ENCODE results near the gene PRPF6. TPM values are rescaled to one million over a fixed set of nuclear protein-coding genes. Genes with fewer than 3 reads are reported as not detected.

PRPF6 gene
- total and polyA plus RNA-seq, 2 of the 13 experiments (the other 11 are each of a cell fraction or from before 2014, with no cell fraction given): 63.7 to 101 TPM

DNA sequence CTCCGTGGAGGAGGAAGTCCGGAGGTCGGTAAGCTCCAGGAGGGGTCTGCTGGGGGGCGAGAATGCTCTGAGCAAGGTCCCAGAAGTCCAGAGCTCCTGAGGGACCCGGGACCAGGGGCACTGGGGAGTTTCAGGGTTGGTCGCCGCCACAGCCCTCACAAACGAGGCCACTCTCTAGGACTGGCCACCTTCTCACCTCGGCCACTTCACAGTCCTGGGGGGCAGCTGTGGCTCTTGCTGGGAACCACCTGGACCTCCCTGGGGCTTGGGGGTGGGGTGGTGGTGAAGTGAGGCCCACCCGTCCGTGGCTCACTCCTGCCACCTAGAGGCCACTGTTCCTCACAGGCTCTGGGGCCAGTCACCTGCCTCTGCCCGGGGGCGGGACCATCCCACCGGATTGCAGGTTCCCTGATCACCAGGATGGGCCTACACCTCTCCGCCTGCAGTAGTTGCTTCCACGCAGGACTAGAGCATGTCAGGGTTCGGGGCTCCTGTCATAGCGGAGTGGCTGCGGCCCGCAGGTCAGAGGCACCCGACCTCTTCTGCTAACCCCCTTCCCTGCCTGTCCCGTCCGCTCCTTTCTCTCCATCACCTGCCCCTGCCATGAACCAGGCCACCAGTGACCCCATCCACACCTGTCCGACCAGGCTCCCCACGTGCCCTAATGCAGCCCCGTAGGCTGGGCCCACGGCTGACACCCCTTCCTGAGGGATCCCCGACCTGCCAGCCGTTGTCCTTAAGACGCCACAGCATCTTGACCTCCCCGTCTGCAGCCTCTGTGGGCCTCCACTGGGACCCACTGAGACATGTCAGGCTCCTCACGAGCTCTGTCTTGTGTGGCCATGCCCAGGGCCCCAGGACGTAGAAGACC, 76.9 kb downstream of the PRPF6 start (continued):
- TF ChIP-seq ZNF644 (CRISPR knock-in tag; IDR thresholded peaks at IDR 0.05; ENCODE audit: low read depth) (no peak), RXRB (CRISPR knock-in tag; IDR thresholded peaks at IDR 0.05; ENCODE audit: borderline replicate concordance) (peak; percentile 63; the same call in 1 of the 2 replicates), RARA (CRISPR knock-in tag; IDR thresholded peaks at IDR 0.05) (no peak; the same call in 1 of the 2 replicates), RFX5 (IDR thresholded peaks at IDR 0.05; ENCODE audit: low read depth, low read length) (0 out of 2 replicates have a peak, but pooled peaks have one; percentile 9), ZNF607 (CRISPR knock-in tag; IDR thresholded peaks at IDR 0.05; ENCODE audit: borderline replicate concordance) (no peak; the same call in 1 of the 2 replicates), SOX5 (CRISPR knock-in tag; IDR thresholded peaks at IDR 0.05; ENCODE audit: borderline replicate concordance) (no peak), SMAD9 (CRISPR knock-in tag; IDR thresholded peaks at IDR 0.05) (0 out of 2 replicates have a peak, but pooled peaks have one; percentile 21), TCF7L2 (IDR thresholded peaks at IDR 0.05; ENCODE audit: low read depth, low read length) (no peak)
- TF ChIP-seq, protein P1, sequence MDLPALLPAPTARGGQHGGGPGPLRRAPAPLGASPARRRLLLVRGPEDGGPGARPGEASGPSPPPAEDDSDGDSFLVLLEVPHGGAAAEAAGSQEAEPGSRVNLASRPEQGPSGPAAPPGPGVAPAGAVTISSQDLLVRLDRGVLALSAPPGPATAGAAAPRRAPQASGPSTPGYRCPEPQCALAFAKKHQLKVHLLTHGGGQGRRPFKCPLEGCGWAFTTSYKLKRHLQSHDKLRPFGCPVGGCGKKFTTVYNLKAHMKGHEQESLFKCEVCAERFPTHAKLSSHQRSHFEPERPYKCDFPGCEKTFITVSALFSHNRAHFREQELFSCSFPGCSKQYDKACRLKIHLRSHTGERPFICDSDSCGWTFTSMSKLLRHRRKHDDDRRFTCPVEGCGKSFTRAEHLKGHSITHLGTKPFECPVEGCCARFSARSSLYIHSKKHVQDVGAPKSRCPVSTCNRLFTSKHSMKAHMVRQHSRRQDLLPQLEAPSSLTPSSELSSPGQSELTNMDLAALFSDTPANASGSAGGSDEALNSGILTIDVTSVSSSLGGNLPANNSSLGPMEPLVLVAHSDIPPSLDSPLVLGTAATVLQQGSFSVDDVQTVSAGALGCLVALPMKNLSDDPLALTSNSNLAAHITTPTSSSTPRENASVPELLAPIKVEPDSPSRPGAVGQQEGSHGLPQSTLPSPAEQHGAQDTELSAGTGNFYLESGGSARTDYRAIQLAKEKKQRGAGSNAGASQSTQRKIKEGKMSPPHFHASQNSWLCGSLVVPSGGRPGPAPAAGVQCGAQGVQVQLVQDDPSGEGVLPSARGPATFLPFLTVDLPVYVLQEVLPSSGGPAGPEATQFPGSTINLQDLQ (CRISPR knock-in tag; IDR thresholded peaks at IDR 0.05): 0 out of 2 replicates have a peak, but pooled peaks have one; percentile 77
- TF ChIP-seq, protein P2, sequence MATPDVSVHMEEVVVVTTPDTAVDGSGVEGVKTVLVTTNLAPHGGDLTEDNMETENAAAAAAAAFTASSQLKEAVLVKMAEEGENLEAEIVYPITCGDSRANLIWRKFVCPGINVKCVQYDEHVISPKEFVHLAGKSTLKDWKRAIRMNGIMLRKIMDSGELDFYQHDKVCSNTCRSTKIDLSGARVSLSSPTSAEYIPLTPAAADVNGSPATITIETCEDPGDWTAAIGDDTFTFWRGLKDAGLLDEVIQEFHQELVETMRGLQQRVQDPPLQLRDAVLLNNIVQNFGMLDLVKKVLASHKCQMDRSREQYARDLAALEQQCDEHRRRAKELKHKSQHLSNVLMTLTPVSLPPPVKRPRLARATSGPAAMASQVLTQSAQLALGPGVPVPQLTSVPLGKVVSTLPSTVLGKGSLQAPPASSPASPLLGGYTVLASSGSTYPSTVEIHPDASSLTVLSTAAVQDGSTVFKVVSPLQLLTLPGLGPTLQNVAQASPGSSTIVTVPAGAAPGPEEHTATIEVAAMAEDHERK (CRISPR knock-in tag; IDR thresholded peaks at IDR 0.05; ENCODE audit: low read depth): no peak
- TF ChIP-seq, protein P3, sequence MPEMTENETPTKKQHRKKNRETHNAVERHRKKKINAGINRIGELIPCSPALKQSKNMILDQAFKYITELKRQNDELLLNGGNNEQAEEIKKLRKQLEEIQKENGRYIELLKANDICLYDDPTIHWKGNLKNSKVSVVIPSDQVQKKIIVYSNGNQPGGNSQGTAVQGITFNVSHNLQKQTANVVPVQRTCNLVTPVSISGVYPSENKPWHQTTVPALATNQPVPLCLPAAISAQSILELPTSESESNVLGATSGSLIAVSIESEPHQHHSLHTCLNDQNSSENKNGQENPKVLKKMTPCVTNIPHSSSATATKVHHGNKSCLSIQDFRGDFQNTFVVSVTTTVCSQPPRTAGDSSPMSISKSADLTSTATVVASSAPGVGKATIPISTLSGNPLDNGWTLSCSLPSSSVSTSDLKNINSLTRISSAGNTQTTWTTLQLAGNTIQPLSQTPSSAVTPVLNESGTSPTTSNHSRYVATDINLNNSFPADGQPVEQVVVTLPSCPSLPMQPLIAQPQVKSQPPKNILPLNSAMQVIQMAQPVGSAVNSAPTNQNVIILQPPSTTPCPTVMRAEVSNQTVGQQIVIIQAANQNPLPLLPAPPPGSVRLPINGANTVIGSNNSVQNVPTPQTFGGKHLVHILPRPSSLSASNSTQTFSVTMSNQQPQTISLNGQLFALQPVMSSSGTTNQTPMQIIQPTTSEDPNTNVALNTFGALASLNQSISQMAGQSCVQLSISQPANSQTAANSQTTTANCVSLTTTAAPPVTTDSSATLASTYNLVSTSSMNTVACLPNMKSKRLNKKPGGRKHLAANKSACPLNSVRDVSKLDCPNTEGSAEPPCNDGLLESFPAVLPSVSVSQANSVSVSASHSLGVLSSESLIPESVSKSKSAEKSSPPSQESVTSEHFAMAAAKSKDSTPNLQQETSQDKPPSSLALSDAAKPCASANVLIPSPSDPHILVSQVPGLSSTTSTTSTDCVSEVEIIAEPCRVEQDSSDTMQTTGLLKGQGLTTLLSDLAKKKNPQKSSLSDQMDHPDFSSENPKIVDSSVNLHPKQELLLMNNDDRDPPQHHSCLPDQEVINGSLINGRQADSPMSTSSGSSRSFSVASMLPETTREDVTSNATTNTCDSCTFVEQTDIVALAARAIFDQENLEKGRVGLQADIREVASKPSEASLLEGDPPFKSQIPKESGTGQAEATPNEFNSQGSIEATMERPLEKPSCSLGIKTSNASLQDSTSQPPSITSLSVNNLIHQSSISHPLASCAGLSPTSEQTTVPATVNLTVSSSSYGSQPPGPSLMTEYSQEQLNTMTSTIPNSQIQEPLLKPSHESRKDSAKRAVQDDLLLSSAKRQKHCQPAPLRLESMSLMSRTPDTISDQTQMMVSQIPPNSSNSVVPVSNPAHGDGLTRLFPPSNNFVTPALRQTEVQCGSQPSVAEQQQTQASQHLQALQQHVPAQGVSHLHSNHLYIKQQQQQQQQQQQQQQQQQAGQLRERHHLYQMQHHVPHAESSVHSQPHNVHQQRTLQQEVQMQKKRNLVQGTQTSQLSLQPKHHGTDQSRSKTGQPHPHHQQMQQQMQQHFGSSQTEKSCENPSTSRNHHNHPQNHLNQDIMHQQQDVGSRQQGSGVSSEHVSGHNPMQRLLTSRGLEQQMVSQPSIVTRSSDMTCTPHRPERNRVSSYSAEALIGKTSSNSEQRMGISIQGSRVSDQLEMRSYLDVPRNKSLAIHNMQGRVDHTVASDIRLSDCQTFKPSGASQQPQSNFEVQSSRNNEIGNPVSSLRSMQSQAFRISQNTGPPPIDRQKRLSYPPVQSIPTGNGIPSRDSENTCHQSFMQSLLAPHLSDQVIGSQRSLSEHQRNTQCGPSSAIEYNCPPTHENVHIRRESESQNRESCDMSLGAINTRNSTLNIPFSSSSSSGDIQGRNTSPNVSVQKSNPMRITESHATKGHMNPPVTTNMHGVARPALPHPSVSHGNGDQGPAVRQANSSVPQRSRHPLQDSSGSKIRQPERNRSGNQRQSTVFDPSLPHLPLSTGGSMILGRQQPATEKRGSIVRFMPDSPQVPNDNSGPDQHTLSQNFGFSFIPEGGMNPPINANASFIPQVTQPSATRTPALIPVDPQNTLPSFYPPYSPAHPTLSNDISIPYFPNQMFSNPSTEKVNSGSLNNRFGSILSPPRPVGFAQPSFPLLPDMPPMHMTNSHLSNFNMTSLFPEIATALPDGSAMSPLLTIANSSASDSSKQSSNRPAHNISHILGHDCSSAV (CRISPR knock-in tag; IDR thresholded peaks at IDR 0.05; ENCODE audit: borderline replicate concordance): peak; percentile 2; the same call in 1 of the 2 replicates
- TF ChIP-seq, protein P4, sequence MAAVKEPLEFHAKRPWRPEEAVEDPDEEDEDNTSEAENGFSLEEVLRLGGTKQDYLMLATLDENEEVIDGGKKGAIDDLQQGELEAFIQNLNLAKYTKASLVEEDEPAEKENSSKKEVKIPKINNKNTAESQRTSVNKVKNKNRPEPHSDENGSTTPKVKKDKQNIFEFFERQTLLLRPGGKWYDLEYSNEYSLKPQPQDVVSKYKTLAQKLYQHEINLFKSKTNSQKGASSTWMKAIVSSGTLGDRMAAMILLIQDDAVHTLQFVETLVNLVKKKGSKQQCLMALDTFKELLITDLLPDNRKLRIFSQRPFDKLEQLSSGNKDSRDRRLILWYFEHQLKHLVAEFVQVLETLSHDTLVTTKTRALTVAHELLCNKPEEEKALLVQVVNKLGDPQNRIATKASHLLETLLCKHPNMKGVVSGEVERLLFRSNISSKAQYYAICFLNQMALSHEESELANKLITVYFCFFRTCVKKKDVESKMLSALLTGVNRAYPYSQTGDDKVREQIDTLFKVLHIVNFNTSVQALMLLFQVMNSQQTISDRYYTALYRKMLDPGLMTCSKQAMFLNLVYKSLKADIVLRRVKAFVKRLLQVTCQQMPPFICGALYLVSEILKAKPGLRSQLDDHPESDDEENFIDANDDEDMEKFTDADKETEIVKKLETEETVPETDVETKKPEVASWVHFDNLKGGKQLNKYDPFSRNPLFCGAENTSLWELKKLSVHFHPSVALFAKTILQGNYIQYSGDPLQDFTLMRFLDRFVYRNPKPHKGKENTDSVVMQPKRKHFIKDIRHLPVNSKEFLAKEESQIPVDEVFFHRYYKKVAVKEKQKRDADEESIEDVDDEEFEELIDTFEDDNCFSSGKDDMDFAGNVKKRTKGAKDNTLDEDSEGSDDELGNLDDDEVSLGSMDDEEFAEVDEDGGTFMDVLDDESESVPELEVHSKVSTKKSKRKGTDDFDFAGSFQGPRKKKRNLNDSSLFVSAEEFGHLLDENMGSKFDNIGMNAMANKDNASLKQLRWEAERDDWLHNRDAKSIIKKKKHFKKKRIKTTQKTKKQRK (IDR thresholded peaks at IDR 0.05; ENCODE audit: low read length): no peak

All from HepG2 (cell line).